ENCODE measurements around the gene PLD2. TPM values are rescaled to one million over a fixed set of nuclear protein-coding genes. Genes with fewer than 3 reads are reported as not detected.
"Not testable (repeated sequence)": the region's sequence is repeated elsewhere in the genome, so short reads cannot be mapped to it uniquely, and the experiment has no call there.

Gene PLD2
- total RNA-seq, 2 experiments from 2014 or later: 6.2 to 6.8 TPM

DNA sequence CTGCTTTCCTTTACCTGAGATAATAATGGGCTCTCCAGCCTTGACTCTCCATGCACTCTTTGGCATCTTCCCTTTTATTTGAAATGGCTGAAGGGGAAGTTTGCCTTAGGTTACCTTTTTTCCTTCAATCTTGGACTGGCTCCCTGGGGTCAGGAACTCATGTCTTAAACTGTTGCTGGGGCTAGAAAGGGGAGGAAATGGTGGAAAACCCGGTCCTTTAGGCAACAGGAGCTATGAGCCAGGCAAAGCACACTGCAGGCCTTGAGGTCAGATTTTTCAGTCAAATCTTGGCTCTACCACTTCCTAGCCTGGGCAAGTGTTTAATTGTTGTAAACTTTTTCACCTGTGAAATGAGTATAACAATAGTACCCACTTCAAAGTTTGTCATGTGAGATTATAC, 56.4 kb downstream of the PLD2 start:
- Mint-ChIP-seq H3K4me1 (ENCODE audit: low read depth) (peaks cover 3% of the 10 kb centered on the region), H3K4me3 (no peak overlapping the region), H3K9me3 (no peaks in the 10 kb centered on the region), H3K27me3 (no peaks in the 10 kb centered on the region), H3K36me3 (ENCODE audit: low read depth) (peaks cover 6% of the 10 kb centered on the region), H3K27ac (no peak overlapping the region)
- no peak for DNase-seq
- TF ChIP-seq, protein P1, sequence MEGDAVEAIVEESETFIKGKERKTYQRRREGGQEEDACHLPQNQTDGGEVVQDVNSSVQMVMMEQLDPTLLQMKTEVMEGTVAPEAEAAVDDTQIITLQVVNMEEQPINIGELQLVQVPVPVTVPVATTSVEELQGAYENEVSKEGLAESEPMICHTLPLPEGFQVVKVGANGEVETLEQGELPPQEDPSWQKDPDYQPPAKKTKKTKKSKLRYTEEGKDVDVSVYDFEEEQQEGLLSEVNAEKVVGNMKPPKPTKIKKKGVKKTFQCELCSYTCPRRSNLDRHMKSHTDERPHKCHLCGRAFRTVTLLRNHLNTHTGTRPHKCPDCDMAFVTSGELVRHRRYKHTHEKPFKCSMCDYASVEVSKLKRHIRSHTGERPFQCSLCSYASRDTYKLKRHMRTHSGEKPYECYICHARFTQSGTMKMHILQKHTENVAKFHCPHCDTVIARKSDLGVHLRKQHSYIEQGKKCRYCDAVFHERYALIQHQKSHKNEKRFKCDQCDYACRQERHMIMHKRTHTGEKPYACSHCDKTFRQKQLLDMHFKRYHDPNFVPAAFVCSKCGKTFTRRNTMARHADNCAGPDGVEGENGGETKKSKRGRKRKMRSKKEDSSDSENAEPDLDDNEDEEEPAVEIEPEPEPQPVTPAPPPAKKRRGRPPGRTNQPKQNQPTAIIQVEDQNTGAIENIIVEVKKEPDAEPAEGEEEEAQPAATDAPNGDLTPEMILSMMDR (IDR thresholded peaks at IDR 0.05): no peak
- intact Hi-C loops (cut with micrococcal nuclease): no loop called here
- ChIA-PET POLR2A (no interaction called here), CTCF (interaction anchor here (0.7 to 0.9 kb wide), 2 partner anchors 19 to 296 kb away, joined by 3 read pairs; no protein-coding TSS in a partner anchor)
- no peak for ATAC-seq

- H3K4me1 Mint-ChIP-seq (ENCODE audit: low read depth); ATAC-seq; H3K4me3 Mint-ChIP-seq; H3K36me3 Mint-ChIP-seq (ENCODE audit: low read depth); intact Hi-C loops (cut with micrococcal nuclease); H3K9me3 Mint-ChIP-seq; DNase-seq; CTCF ChIA-PET; H3K27ac Mint-ChIP-seq; H3K27me3 Mint-ChIP-seq: not testable (repeated sequence)
- POLR2A ChIA-PET: interaction anchor here (0.7 to 1.2 kb wide), 2 partner anchors 13 to 245 kb away, joined by 3 read pairs; no protein-coding TSS in a partner anchor
Observed at GRCh38 chr17:4867535-4867934, 60.6 kb downstream of the PLD2 start.

GRCh38 chr17:4869058-4869998, 62.4 kb downstream of the PLD2 start:
- H3K4me3 Mint-ChIP-seq: not testable (repeated sequence)
- CTCF ChIA-PET: interaction anchor here (0.9 to 1.6 kb wide), 3 partner anchors 8 to 40 kb away, joined by 3 to 5 read pairs (median 3); no protein-coding TSS in a partner anchor
- POLR2A ChIA-PET: interaction anchor here (1.1 kb wide), 1 partner anchor 15 kb away, joined by 3 read pairs; no protein-coding TSS in a partner anchor

DNA sequence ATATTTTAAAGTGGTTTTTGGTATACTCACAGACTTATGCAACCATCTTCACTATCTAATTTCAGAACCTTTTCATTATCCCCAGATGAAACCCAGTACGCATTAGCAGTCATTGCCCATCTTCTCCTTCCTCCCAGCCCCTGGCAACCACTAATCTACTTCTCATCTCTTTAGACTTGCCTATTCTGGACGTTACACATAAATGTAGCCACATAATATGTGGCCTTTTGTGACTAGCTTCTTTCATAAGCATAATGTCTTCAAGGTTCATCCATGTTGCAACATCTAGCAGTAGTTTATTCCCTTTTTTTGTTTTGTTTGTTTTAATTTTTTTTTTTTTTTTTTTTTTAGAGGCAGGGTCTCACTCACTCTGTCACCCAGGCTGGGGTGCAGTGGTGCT, 63.9 kb downstream of the PLD2 start:
- CTCF ChIA-PET: interaction anchor here (1.0 to 1.6 kb wide), 2 partner anchors 8 to 38 kb away, joined by 3 to 5 read pairs; no protein-coding TSS in a partner anchor
- Mint-ChIP-seq H3K27me3 (no peaks in the 10 kb centered on the region), H3K27ac (no peak overlapping the region), H3K9me3 (no peaks in the 10 kb centered on the region), H3K36me3 (ENCODE audit: low read depth) (peaks cover 2% of the 10 kb centered on the region), H3K4me1 (ENCODE audit: low read depth) (no peaks in the 10 kb centered on the region), H3K4me3 (no peak overlapping the region)
- intact Hi-C loops (cut with micrococcal nuclease): no loop called here
- ATAC-seq (no peak), DNase-seq (no peak)
- POLR2A ChIA-PET: interaction anchor here (1.1 kb wide), 1 partner anchor 13 kb away, joined by 3 read pairs; no protein-coding TSS in a partner anchor
- TF ChIP-seq, protein P1 (IDR thresholded peaks at IDR 0.05): no peak

More at GRCh38 chr17:4869058-4869998, 62.4 kb downstream of the PLD2 start:
- intact Hi-C loops (cut with micrococcal nuclease); H3K27me3 Mint-ChIP-seq; ATAC-seq; H3K9me3 Mint-ChIP-seq; H3K36me3 Mint-ChIP-seq (ENCODE audit: low read depth); DNase-seq; H3K4me1 Mint-ChIP-seq (ENCODE audit: low read depth); H3K27ac Mint-ChIP-seq: not testable (repeated sequence)

GRCh38 chr17:4872786-4873185, 65.8 kb downstream of the PLD2 start:
- CTCF ChIA-PET: interaction anchor here (1.0 kb wide), 1 partner anchor 18 kb away, joined by 3 read pairs; no protein-coding TSS in a partner anchor
- peaks cover 2% of the 10 kb centered on the region for H3K36me3 Mint-ChIP-seq (ENCODE audit: low read depth)
- intact Hi-C loops (cut with micrococcal nuclease): no loop called here
- ATAC-seq (no peak), DNase-seq (no peak)
- TF ChIP-seq, protein P1 (IDR thresholded peaks at IDR 0.05): no peak
- H3K4me3 Mint-ChIP-seq: no peak overlapping the region
- no peaks in the 10 kb centered on the region for H3K9me3 Mint-ChIP-seq
- H3K27ac Mint-ChIP-seq: no peak overlapping the region
- POLR2A ChIA-PET: interaction anchor here (1.2 kb wide), 1 partner anchor 169 kb away, joined by 4 read pairs; the partner anchor contains the start of gene PELP1
- no peaks in the 10 kb centered on the region for H3K4me1 Mint-ChIP-seq (ENCODE audit: low read depth)
- H3K27me3 Mint-ChIP-seq: no peaks in the 10 kb centered on the region

Other genes with a start within 250 kb of the PLD2 start
- gene GGT6, start 246.6 kb upstream of the PLD2 start, total RNA-seq: not detected
- not detected for gene SMTNL2, start 222.6 kb upstream of the PLD2 start, total RNA-seq
- not detected for gene ALOX15, start 165.5 kb upstream of the PLD2 start, total RNA-seq
- gene PELP1, start 103.0 kb upstream of the PLD2 start, total RNA-seq: 100 to 1,000 TPM; 108 to 117 TPM
- 100 to 1,000 TPM; 163 to 176 TPM for gene ARRB2, start 96.5 kb upstream of the PLD2 start, total RNA-seq
- gene MED11, start 75.7 kb upstream of the PLD2 start, total RNA-seq: 10 to 100 TPM; 19.0 to 23.8 TPM
- not detected for gene ZMYND15, start 67.3 kb upstream of the PLD2 start, total RNA-seq
- 1 to 10 TPM; 2.0 to 2.5 TPM for gene CXCL16, start 67.2 kb upstream of the PLD2 start, total RNA-seq
- not detected for gene TM4SF5, start 35.3 kb upstream of the PLD2 start, total RNA-seq
- gene VMO1, start 20.8 kb upstream of the PLD2 start, total RNA-seq: not detected
- gene GLTPD2, start 18.2 kb upstream of the PLD2 start, total RNA-seq: not detected
- 100 to 1,000 TPM; 131 to 139 TPM for gene PSMB6, start 11.0 kb upstream of the PLD2 start, total RNA-seq
- gene MINK1, start 26.2 kb downstream of the PLD2 start, total RNA-seq: 10 to 100 TPM; 50.8 to 51.5 TPM
- 1 to 10 TPM; 3.0 to 3.6 TPM for gene C17orf107, start 92.4 kb downstream of the PLD2 start, total RNA-seq
- under 1 TPM; 0.45 to 0.78 TPM for gene CHRNE, start 95.9 kb downstream of the PLD2 start, total RNA-seq
- gene GP1BA, start 125.1 kb downstream of the PLD2 start, total RNA-seq: not detected
- 10 to 100 TPM; 80.8 to 87.0 TPM for gene SLC25A11, start 132.9 kb downstream of the PLD2 start, total RNA-seq
- 100 to 1,000 TPM; 144 to 152 TPM for gene RNF167, start 133.1 kb downstream of the PLD2 start, total RNA-seq
- gene PFN1, start 141.4 kb downstream of the PLD2 start, total RNA-seq: 1,000 to 10,000 TPM; 1,726 to 1,759 TPM
- gene ENO3, start 144.0 kb downstream of the PLD2 start, total RNA-seq: 10 to 100 TPM; 31.3 to 34.0 TPM
- 10 to 100 TPM; 62.7 to 62.9 TPM for gene SPAG7, start 160.7 kb downstream of the PLD2 start, total RNA-seq
- gene CAMTA2, start 180.5 kb downstream of the PLD2 start, total RNA-seq: 10 to 100 TPM; 91.5 to 99.0 TPM
- gene INCA1, start 190.4 kb downstream of the PLD2 start, total RNA-seq: under 1 TPM in 1 of 2 experiments, not detected in 1; 0.63 TPM
- gene KIF1C, start 190.8 kb downstream of the PLD2 start, total RNA-seq: 10 to 100 TPM; 35.7 to 37.4 TPM
- gene SLC52A1, start 228.3 kb downstream of the PLD2 start, total RNA-seq: under 1 TPM; 0.13 to 0.14 TPM